Transverse colon (tissue), 4 donors: ENCODE results near the gene TBC1D22B. TPM values are rescaled to one million over a fixed set of nuclear protein-coding genes. Genes with fewer than 3 reads are reported as not detected.

Experiments
- DNase-seq: peaks from one replicate; pipeline ENCODE4 v3.0.0-alpha.2; 2019
- H3K27ac ChIP-seq, 4 donors: fragments of 200-600 bp; sonication (generic); 2 replicates each; pipeline ENCODE4 v1.5.1; 2016 to 2018; ENCODE audit warnings: inconsistent platforms in 4 of 4
- H3K27me3 ChIP-seq: fragments of 200-600 bp; sonication (generic); 2 replicates; pipeline ENCODE4 v1.5.1; 2017; ENCODE audit warnings: inconsistent platforms
- H3K36me3 ChIP-seq, 4 donors: fragments of 200-600 bp; sonication (generic); 2 replicates each; pipeline ENCODE4 v1.5.1; 2017 to 2019; ENCODE audit warnings: inconsistent platforms in 4 of 4
- H3K4me1 ChIP-seq, 4 donors: fragments of 200-600 bp; sonication (generic); 2 replicates each; pipeline ENCODE4 v1.5.1; 2017 to 2020; ENCODE audit warnings: inconsistent platforms in 4 of 4
- H3K4me3 ChIP-seq, 4 donors: fragments of 200-600 bp; sonication (generic); 1 replicate in 1 of 4; 2 replicates in 3 of 4; pipeline versions ENCODE4 v1.5.1 to v1.6.1; 2017 to 2019; ENCODE audit warnings: inconsistent platforms in 4 of 4
- H3K9me3 ChIP-seq, 2 donors: fragments of 200-600 bp; sonication (generic); 2 replicates each; pipeline ENCODE4 v1.5.1; 2017 to 2019; ENCODE audit warnings: inconsistent platforms in 2 of 2
- EP300 ChIP-seq: sonication (generic); formaldehyde crosslinking; IDR thresholded peaks from one replicate; pipeline ENCODE4 v1.6.1; 2017; ENCODE audit warnings: antibody characterized with exemption, low read depth
- POLR2A ChIP-seq: fragments of 450-650 bp; IDR thresholded peaks from one replicate; pipeline ENCODE4 v1.6.1; 2016; ENCODE audit warnings: antibody characterized with exemption, mild to moderate bottlenecking, moderate library complexity
- POLR2AphosphoS5 ChIP-seq, 3 donors: sonication (generic); formaldehyde crosslinking; IDR thresholded peaks; one replicate each; pipeline ENCODE4 v1.6.1; 2016; ENCODE audit warnings: antibody characterized with exemption in 3 of 3
- whole genome bisulfite sequencing, 2 donors: methylation state at CpG; one replicate each; pipeline ENCODE4 v1.1.5; 2018; ENCODE audit warnings: low coverage in 1 of 2; 5-methylcytosine and 5-hydroxymethylcytosine counted together
- in situ Hi-C, 4 donors: fragments of 200-750 bp; cut with MboI; loops; one replicate each; pipeline versions ENCODE4 v1.15.0 to v1.15.1; 2017; ENCODE audit warnings: low sequenced_read_pairs in 3 of 4, low pct_ligation_motif_present in 1 of 4, low pct_unique_long_range_greater_than_20kb in 1 of 4
- intact Hi-C: fragments of 100-400 bp; cut with DNase I; formaldehyde crosslinking; loops from one replicate; pipeline ENCODE4 v1.15.1; 2023; ENCODE audit warnings: low total_unique reads
- total RNA-seq, 4 donors: library from RNA; depleted of rRNA; stranded (reverse); fragments of >200 nt; gene quantifications; one replicate each; pipeline ENCODE4 v1.1.0, GENCODE V29; 2016
- TF ChIP-seq, protein P1 (sequence below), 5 experiments: fragments of 200-600 bp in 3 of 5; fragments of 450-650 bp in 2 of 5; sonication (generic) in 3 of 5; IDR thresholded peaks; 1 replicate in 2 of 5; 2 replicates in 3 of 5; pipeline ENCODE4 v1.5.1; 2016 to 2017; ENCODE audit warnings: antibody characterized with exemption in 5 of 5, inconsistent platforms in 3 of 5, mild to moderate bottlenecking in 2 of 5, moderate library complexity in 1 of 5

The TBC1D22B gene
- total RNA-seq, 4 donors from 2014 or later: 9.0 to 15.7 (median 12.6) TPM

GRCh38 chr6:37239950-37240713, 17.4 kb upstream of the TBC1D22B start:
- peak overlapping the region; percentile 70 to 79 (median 76) for H3K27ac ChIP-seq
- no peak overlapping the region for H3K4me3 ChIP-seq
- DNase-seq: peak; percentile 89
- in situ Hi-C loops (no loop called here), intact Hi-C loops (no loop called here)
- peaks cover 30 to 54% (median 41%) of the 10 kb centered on the region in 4 donors for H3K4me1 ChIP-seq
- H3K9me3 ChIP-seq: no peaks in the 10 kb centered on the region
- no peaks in the 10 kb centered on the region for H3K36me3 ChIP-seq
- no peaks in the 10 kb centered on the region for H3K27me3 ChIP-seq
- TF ChIP-seq POLR2AphosphoS5 (IDR thresholded peaks at IDR 0.05) (peak; percentile 59 to 67 (median 62)), POLR2A (no peak), EP300 (peak; percentile 11)
- TF ChIP-seq, protein P1, sequence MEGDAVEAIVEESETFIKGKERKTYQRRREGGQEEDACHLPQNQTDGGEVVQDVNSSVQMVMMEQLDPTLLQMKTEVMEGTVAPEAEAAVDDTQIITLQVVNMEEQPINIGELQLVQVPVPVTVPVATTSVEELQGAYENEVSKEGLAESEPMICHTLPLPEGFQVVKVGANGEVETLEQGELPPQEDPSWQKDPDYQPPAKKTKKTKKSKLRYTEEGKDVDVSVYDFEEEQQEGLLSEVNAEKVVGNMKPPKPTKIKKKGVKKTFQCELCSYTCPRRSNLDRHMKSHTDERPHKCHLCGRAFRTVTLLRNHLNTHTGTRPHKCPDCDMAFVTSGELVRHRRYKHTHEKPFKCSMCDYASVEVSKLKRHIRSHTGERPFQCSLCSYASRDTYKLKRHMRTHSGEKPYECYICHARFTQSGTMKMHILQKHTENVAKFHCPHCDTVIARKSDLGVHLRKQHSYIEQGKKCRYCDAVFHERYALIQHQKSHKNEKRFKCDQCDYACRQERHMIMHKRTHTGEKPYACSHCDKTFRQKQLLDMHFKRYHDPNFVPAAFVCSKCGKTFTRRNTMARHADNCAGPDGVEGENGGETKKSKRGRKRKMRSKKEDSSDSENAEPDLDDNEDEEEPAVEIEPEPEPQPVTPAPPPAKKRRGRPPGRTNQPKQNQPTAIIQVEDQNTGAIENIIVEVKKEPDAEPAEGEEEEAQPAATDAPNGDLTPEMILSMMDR (IDR thresholded peaks at IDR 0.05): no peak
- 15 to 34% methylated on average over 1 to 4 of the region's 4 CpGs for WGBS, 2 donors

GRCh38 chr6:37241131-37241530, 16.4 kb upstream of the TBC1D22B start:
- intact Hi-C loops (no loop called here), in situ Hi-C loops (no loop called here)
- Histone ChIP-seq H3K27ac (peak overlapping the region; percentile 78 to 83 (median 80)), H3K9me3 (no peaks in the 10 kb centered on the region), H3K36me3 (no peaks in the 10 kb centered on the region), H3K27me3 (no peaks in the 10 kb centered on the region), H3K4me1 (peaks cover 34 to 58% (median 45%) of the 10 kb centered on the region in 4 donors), H3K4me3 (no peak overlapping the region)
- no peak for DNase-seq
- TF ChIP-seq EP300: no peak
- TF ChIP-seq POLR2A: no peak
- no peak for TF ChIP-seq POLR2AphosphoS5 (IDR thresholded peaks at IDR 0.05)
- TF ChIP-seq, protein P1 (IDR thresholded peaks at IDR 0.05): no peak
- WGBS, 2 donors: 98% methylated on average over 6 of the region's 6 CpGs; no CpG with 5 or more reads in 1 of the 2 donors

GRCh38 chr6:37241775-37242428, 15.7 kb upstream of the TBC1D22B start:
- DNase-seq: no peak
- Histone ChIP-seq H3K27ac (peak overlapping the region; percentile 78 to 83 (median 80)), H3K36me3 (no peaks in the 10 kb centered on the region), H3K4me1 (peaks cover 34 to 58% (median 45%) of the 10 kb centered on the region in 4 donors), H3K4me3 (no peak overlapping the region), H3K9me3 (no peaks in the 10 kb centered on the region), H3K27me3 (no peaks in the 10 kb centered on the region)
- intact Hi-C loops: no loop called here
- in situ Hi-C loops: no loop called here
- TF ChIP-seq, protein P1 (IDR thresholded peaks at IDR 0.05): no peak
- no peak for TF ChIP-seq EP300
- no peak for TF ChIP-seq POLR2AphosphoS5 (IDR thresholded peaks at IDR 0.05)
- 61 to 84% methylated on average over 4 to 5 of the region's 5 CpGs for WGBS, 2 donors

DNA sequence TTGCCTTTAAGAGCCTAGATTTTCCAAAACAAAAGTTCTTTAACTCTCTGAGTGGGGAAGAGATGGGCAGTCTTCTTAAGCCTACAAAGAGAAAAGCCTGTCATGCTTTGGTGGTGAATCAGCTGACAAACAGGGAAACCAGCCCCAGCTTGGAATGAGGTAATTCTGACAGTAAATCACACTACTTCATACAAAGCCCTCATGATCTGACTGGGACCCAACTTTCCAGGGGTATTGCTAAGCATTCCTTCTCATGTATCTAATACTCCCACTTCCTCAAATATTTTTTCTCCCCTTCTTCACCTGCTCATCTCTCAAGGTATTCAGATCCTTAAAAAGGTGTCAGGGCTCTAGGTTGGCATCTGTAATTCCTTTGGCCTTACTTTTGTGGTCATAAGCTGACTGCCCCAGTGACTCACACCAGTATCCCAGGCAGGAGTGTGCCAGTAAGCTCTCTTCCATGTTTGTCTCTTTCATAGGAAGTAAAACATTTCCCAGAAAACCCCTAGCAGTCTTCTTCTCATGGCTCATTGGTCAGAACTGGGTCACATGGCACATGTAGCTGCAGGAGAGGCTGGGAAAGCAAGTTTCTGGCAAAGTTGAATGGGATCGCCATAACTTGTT, 15.0 kb upstream of the TBC1D22B start:
- WGBS, 2 donors: 88 to 100% methylated on average over 1 of the region's 1 CpG
- Histone ChIP-seq H3K4me1 (peaks cover 34 to 58% (median 45%) of the 10 kb centered on the region in 4 donors), H3K9me3 (no peaks in the 10 kb centered on the region), H3K36me3 (no peaks in the 10 kb centered on the region), H3K27ac (peak overlapping the region; percentile 78 to 83 (median 80)), H3K27me3 (no peaks in the 10 kb centered on the region), H3K4me3 (no peak overlapping the region)
- intact Hi-C loops (no loop called here), in situ Hi-C loops (no loop called here)
- TF ChIP-seq POLR2AphosphoS5 (IDR thresholded peaks at IDR 0.05): peak; percentile 42 to 55 (median 46)
- TF ChIP-seq, protein P1 (IDR thresholded peaks at IDR 0.05): no peak
- no peak for DNase-seq
